Esophagus squamous epithelium (tissue), 5 donors: ENCODE data around the gene BLOC1S4. TPM values are rescaled to one million over a fixed set of nuclear protein-coding genes. Genes with fewer than 3 reads are reported as not detected.
"Not testable (repeated sequence)": the region's sequence is repeated elsewhere in the genome, so short reads cannot be mapped to it uniquely, and the experiment has no call there.

Experiments used
- DNase-seq: peaks from one replicate; lab custom pipeline; 2025; lab: John Stamatoyannopoulos, UW
- H3K27ac ChIP-seq, 4 donors: fragments of 200-600 bp; sonication (generic); one replicate each; pipeline ENCODE4 v1.5.1; 2016 to 2019; ENCODE audit warnings: mild to moderate bottlenecking in 1 of 4
- H3K27me3 ChIP-seq, 4 donors: fragments of 200-600 bp; sonication (generic); 1 replicate in 3 of 4; 2 replicates in 1 of 4; pipeline versions ENCODE4 v1.5.1 to v1.6.0; 2017 to 2021; ENCODE audit warnings: antibody characterized with exemption in 1 of 4
- H3K36me3 ChIP-seq, 3 donors: fragments of 200-600 bp; sonication (generic); one replicate each; pipeline ENCODE4 v1.5.1; 2016 to 2019
- H3K4me1 ChIP-seq, 3 donors: fragments of 200-600 bp; sonication (generic); one replicate each; pipeline ENCODE4 v1.5.1; 2017 to 2019
- H3K4me3 ChIP-seq, 4 donors: fragments of 200-600 bp; sonication (generic); 1 replicate in 3 of 4; 2 replicates in 1 of 4; pipeline ENCODE4 v1.5.1; 2016 to 2019; ENCODE audit warnings: mild to moderate bottlenecking in 2 of 4, moderate library complexity in 1 of 4
- H3K9me3 ChIP-seq, 3 donors: fragments of 200-600 bp; sonication (generic); one replicate each; pipeline ENCODE4 v1.5.1; 2016 to 2019
- CTCF ChIP-seq, 6 experiments: fragments of 450-650 bp in 4 of 6; fragments of 200-600 bp in 2 of 6; sonication (generic) in 2 of 6; IDR thresholded peaks; one replicate each; pipeline ENCODE4 v1.5.1; 2016 to 2019; ENCODE audit warnings: antibody characterized with exemption in 6 of 6, mild to moderate bottlenecking in 4 of 6, moderate library complexity in 4 of 6
- POLR2A ChIP-seq, 4 donors: fragments of 450-650 bp; IDR thresholded peaks; one replicate each; pipeline ENCODE4 v1.6.1; 2017; ENCODE audit warnings: antibody characterized with exemption in 4 of 4, mild to moderate bottlenecking in 4 of 4, moderate library complexity in 3 of 4
- WGBS, 2 donors: methylation state at CpG; one replicate each; pipeline ENCODE4 v1.1.5; 2018; 5-methylcytosine and 5-hydroxymethylcytosine counted together
- intact Hi-C: fragments of 100-400 bp; cut with DNase I; formaldehyde crosslinking; loops from one replicate; pipeline ENCODE4 v1.15.0; 2022
- total RNA-seq, 4 donors: library from RNA; depleted of rRNA; stranded (reverse); fragments of >200 nt; gene quantifications; one replicate each; pipeline ENCODE4 v1.1.0, GENCODE V29; 2016
- donor health status: DM: yes; HTN: yes; CAD: no.

Gene BLOC1S4
- total RNA-seq, 4 donors from 2014 or later, result 12.4 to 19.6 (median 14.3) TPM

- DNase-seq, H3K9me3 ChIP-seq, H3K27me3 ChIP-seq, intact Hi-C loops: not testable (repeated sequence)
- H3K4me3 ChIP-seq, result peak overlapping the region; percentile 58 to 89 (median 78)
- peak overlapping the region; percentile 75 to 95 (median 84) for H3K27ac ChIP-seq
- peaks cover 0 to 44% (median 0%) of the 10 kb centered on the region in 3 donors for H3K36me3 ChIP-seq
- peaks cover 22 to 63% (median 26%) of the 10 kb centered on the region in 3 donors for H3K4me1 ChIP-seq
- whole genome bisulfite sequencing, 2 donors, result 33 to 58% methylated on average over 2 to 10 of the region's 14 CpGs
- TF ChIP-seq POLR2A (IDR thresholded peaks at IDR 0.05), result peak in 1 of 4 donors; percentile 58
These were observed 42.7 kb upstream of the BLOC1S4 start for GRCh38 chr4:6673191-6673659.

GRCh38 chr4:6673660-6674499 lies 42.1 kb upstream of the BLOC1S4 start:
- intact Hi-C loops, result no loop called here
- peak; percentile 69 for DNase-seq
- Histone ChIP-seq H3K27me3 (no peaks in the 10 kb centered on the region), H3K36me3 (peaks cover 0 to 41% (median 0%) of the 10 kb centered on the region in 3 donors), H3K4me1 (peaks cover 22 to 59% (median 26%) of the 10 kb centered on the region in 3 donors), H3K27ac (peak overlapping the region; percentile 75 to 95 (median 84)), H3K4me3 (peak overlapping the region; percentile 58 to 89 (median 78)), H3K9me3 (no peaks in the 10 kb centered on the region)
- WGBS, 2 donors, result 0 to 2% methylated on average over 33 to 37 of the region's 89 CpGs
- TF ChIP-seq POLR2A (IDR thresholded peaks at IDR 0.05) (peak in 3 of 4 donors; percentile 43 to 72 (median 52)), CTCF (IDR thresholded peaks at IDR 0.05) (peak in 1 of 6 experiments; percentile 53)

GRCh38 chr4:6674500-6675149 lies 41.3 kb upstream of the BLOC1S4 start:
- WGBS, 2 donors, result 5% methylated on average over 29 to 40 of the region's 40 CpGs
- Histone ChIP-seq H3K4me1 (peaks cover 22 to 56% (median 26%) of the 10 kb centered on the region in 3 donors), H3K27me3 (no peaks in the 10 kb centered on the region), H3K36me3 (peaks cover 0 to 34% (median 0%) of the 10 kb centered on the region in 3 donors), H3K9me3 (no peaks in the 10 kb centered on the region), H3K4me3 (peak overlapping the region; percentile 58 to 89 (median 78)), H3K27ac (peak overlapping the region; percentile 75 to 95 (median 84))
- no peak for TF ChIP-seq POLR2A (IDR thresholded peaks at IDR 0.05)
- TF ChIP-seq CTCF (IDR thresholded peaks at IDR 0.05), result peak in 5 of 6 experiments; percentile 30 to 60 (median 52)
- intact Hi-C loops, result no loop called here
- DNase-seq, result no peak

- Histone ChIP-seq H3K27ac (no peak overlapping the region), H3K9me3 (no peaks in the 10 kb centered on the region), H3K4me1 (peaks cover 22 to 53% (median 26%) of the 10 kb centered on the region in 3 donors), H3K4me3 (no peak overlapping the region), H3K27me3 (no peaks in the 10 kb centered on the region), H3K36me3 (peaks cover 0 to 24% (median 0%) of the 10 kb centered on the region in 3 donors)
- no peak for TF ChIP-seq POLR2A (IDR thresholded peaks at IDR 0.05)
- TF ChIP-seq CTCF (IDR thresholded peaks at IDR 0.05), result no peak
- 83 to 89% methylated on average over 20 to 21 of the region's 21 CpGs for WGBS, 2 donors
- intact Hi-C loops, result no loop called here
- no peak for DNase-seq
These were observed 39.0 kb upstream of the BLOC1S4 start for GRCh38 chr4:6676722-6677558.
